Measurements from ENCODE around the gene ARFGAP2.

- TF ChIP-seq, protein P1, sequence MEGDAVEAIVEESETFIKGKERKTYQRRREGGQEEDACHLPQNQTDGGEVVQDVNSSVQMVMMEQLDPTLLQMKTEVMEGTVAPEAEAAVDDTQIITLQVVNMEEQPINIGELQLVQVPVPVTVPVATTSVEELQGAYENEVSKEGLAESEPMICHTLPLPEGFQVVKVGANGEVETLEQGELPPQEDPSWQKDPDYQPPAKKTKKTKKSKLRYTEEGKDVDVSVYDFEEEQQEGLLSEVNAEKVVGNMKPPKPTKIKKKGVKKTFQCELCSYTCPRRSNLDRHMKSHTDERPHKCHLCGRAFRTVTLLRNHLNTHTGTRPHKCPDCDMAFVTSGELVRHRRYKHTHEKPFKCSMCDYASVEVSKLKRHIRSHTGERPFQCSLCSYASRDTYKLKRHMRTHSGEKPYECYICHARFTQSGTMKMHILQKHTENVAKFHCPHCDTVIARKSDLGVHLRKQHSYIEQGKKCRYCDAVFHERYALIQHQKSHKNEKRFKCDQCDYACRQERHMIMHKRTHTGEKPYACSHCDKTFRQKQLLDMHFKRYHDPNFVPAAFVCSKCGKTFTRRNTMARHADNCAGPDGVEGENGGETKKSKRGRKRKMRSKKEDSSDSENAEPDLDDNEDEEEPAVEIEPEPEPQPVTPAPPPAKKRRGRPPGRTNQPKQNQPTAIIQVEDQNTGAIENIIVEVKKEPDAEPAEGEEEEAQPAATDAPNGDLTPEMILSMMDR (IDR thresholded peaks at IDR 0.05) = no peak
- TF ChIP-seq POLR2A (IDR thresholded peaks at IDR 0.05) = no peak
Observed at GRCh38 chr11:47163898-47164297, 12.8 kb downstream of the ARFGAP2 start.

Data from adrenal gland (tissue), 5 donors.